HepG2 (cell line): ENCODE results near the gene LRRFIP2. TPM values are rescaled to one million over a fixed set of nuclear protein-coding genes. Genes with fewer than 3 reads are reported as not detected.

Experiments
- ATAC-seq: fragments of 200-7000 bp; cut with Tn5 transposase; 3 replicates; pipeline ENCODE4 v1.9.1; 2020; ENCODE audit warnings: mild to moderate bottlenecking, moderate library complexity
- BruUV-seq: library from RNA; stranded (reverse); fragments of 400-500 nt; replicated peaks from 2 replicates; lab custom pipeline; 2021; lab: Mats Ljungman, UMichigan
- CTCF ChIA-PET: fragments of 300-600 bp; formaldehyde crosslinking; extraction: SDS; loops from one replicate; lab custom pipeline; 2021; ENCODE audit warnings: low total read pairs, inconsistent platforms, low intra/inter-chr PET ratio; lab: Yijun Ruan, JAX
- POLR2A ChIA-PET: fragments of 350-600 bp; sonication (Branson Sonifier 250); formaldehyde crosslinking; loops from one replicate; lab custom pipeline; 2020; ENCODE audit warnings: antibody characterized with exemption, inconsistent platforms; lab: Yijun Ruan, JAX
- DNase-seq: peaks from one replicate; pipeline ENCODE4 v3.0.0-alpha.2; 2015; ENCODE audit warnings: low spot score
- FAIRE-seq: peaks from 3 replicates; lab custom pipeline; 2011; peaks lifted over from hg19 to GRCh38; lab: Jason Lieb, UNC
- H2AFZ ChIP-seq: one replicate; pipeline ENCODE4 v1.6.1; 2011; ENCODE audit warnings: low read length, inconsistent platforms
- H3K27ac ChIP-seq: fragments of 300-600 bp; 3 replicates; pipeline ENCODE4 v1.8.0; 2011; ENCODE audit warnings: mixed run types, mild to moderate bottlenecking, mixed read lengths, low read length, inconsistent platforms; ENCODE audit not compliant: insufficient read depth; ENCODE audit errors: extremely low read length
- H3K27me3 ChIP-seq, 2 experiments: fragments of 200-600 bp in 1 of 2; 2 replicates in 1 of 2; 3 replicates in 1 of 2; pipeline versions ENCODE4 v1.6.0 to v1.8.0; 2011; ENCODE audit warnings: low read length in 2 of 2, mild to moderate bottlenecking in 2 of 2, moderate library complexity in 2 of 2, inconsistent platforms in 1 of 2; ENCODE audit not compliant: insufficient read depth in 2 of 2, control insufficient read depth in 1 of 2
- H3K36me3 ChIP-seq, 2 experiments: fragments of 200-600 bp in 1 of 2; replicated peaks in 1 of 2; 2 replicates in 1 of 2; 3 replicates in 1 of 2; pipeline versions ENCODE4 v1.5.1 to v1.8.0; 2011; ENCODE audit warnings: low read length in 2 of 2, inconsistent platforms in 1 of 2; ENCODE audit not compliant: insufficient read depth in 2 of 2, control insufficient read depth in 1 of 2
- H3K4me1 ChIP-seq: 2 replicates; pipeline ENCODE4 v1.5.1; 2012; ENCODE audit warnings: low read length, inconsistent platforms; ENCODE audit not compliant: insufficient read depth
- H3K4me2 ChIP-seq: 2 replicates; pipeline ENCODE4 v1.6.0; 2011; ENCODE audit warnings: low read depth, low read length, inconsistent platforms
- H3K4me3 ChIP-seq, 3 experiments: fragments of 200-600 bp in 1 of 3; sonication (generic), shearing (Covaris generic) in 1 of 3; replicated peaks in 1 of 3; 2 replicates each; pipeline ENCODE4 v1.5.1; 2011 to 2016; ENCODE audit warnings: low read length in 3 of 3, inconsistent platforms in 2 of 3, low read depth in 2 of 3, mild to moderate bottlenecking in 2 of 3, control low read depth in 1 of 3, mixed read lengths in 1 of 3; ENCODE audit not compliant: insufficient read depth in 1 of 3
- H3K79me2 ChIP-seq: one replicate; pipeline ENCODE4 v1.6.1; 2011; ENCODE audit warnings: low read length, inconsistent platforms; ENCODE audit not compliant: insufficient read depth
- H3K9ac ChIP-seq: 2 replicates; pipeline ENCODE4 v1.6.0; 2011; ENCODE audit warnings: mild to moderate bottlenecking, low read depth, low read length, inconsistent platforms; ENCODE audit not compliant: insufficient read depth
- H3K9me3 ChIP-seq: 2 replicates; pipeline ENCODE4 v1.5.1; 2012; ENCODE audit warnings: mild to moderate bottlenecking, low read length
- H4K20me1 ChIP-seq: 2 replicates; pipeline ENCODE4 v1.6.0; 2011; ENCODE audit warnings: inconsistent platforms, mild to moderate bottlenecking, low read length, moderate library complexity; ENCODE audit not compliant: insufficient read depth
- GATAD1 ChIP-seq: IDR thresholded peaks from 2 replicates; pipeline ENCODE4 v1.6.1; 2016; ENCODE audit warnings: missing genetic modification reagents, missing compliant biosample characterization
- NCOR1 ChIP-seq: fragments of 200-600 bp; sonication (generic); IDR thresholded peaks from 2 replicates; pipeline ENCODE4 v1.7.0; 2017; ENCODE audit warnings: antibody characterized with exemption, low read length, borderline replicate concordance
- ZKSCAN1 ChIP-seq: fragments of 150-350 bp; IDR thresholded peaks from 2 replicates; pipeline ENCODE4 v1.6.1; 2014; ENCODE audit warnings: low read length
- ZNF121 ChIP-seq: sonication (generic); formaldehyde crosslinking; IDR thresholded peaks from 2 replicates; pipeline ENCODE4 v1.5.0; 2020; ENCODE audit warnings: mild to moderate bottlenecking, missing genetic modification reagents
- ZNF251 ChIP-seq: sonication (generic); formaldehyde crosslinking; IDR thresholded peaks from 2 replicates; pipeline ENCODE4 v1.9.0; 2021; ENCODE audit warnings: mild to moderate bottlenecking, missing genetic modification reagents
- WGBS: methylation state at CpG from one replicate; pipeline ENCODE4 v1.1.6; 2017; ENCODE audit warnings: low lambda C conversion rate; 5-methylcytosine and 5-hydroxymethylcytosine counted together
- in situ Hi-C: cut with HindIII; loops from 2 replicates; pipeline ENCODE4 v1.10.0; 2017; ENCODE audit warnings: low pct_unique_long_range_greater_than_20kb; ENCODE audit not compliant: extremely low pct_ligation_motif_present
- intact Hi-C: fragments of 100-400 bp; cut with micrococcal nuclease; formaldehyde crosslinking; loops from one replicate; pipeline ENCODE4 v1.10.0; 2022; ENCODE audit not compliant: unreplicated experiment
- polyA plus RNA-seq, 8 experiments: library from polyadenylated mRNA; depleted of rRNA in 3 of 8; stranded (reverse) in 7 of 8; unstranded in 1 of 8; fragments of >200 nt; fragmentation: Illumina TruSeq in 4 of 8; extraction: Trizol in 4 of 8; gene quantifications; 2 replicates each; pipeline versions ENCODE4 v1.2.1 to v1.2.3, GENCODE V29; 2011 to 2016; ENCODE audit warnings: low read depth in 4 of 8, missing spikeins in 1 of 8, mixed read lengths in 1 of 8; ENCODE audit not compliant: insufficient read depth in 1 of 8
- total RNA-seq, 5 experiments: library from RNA; depleted of rRNA; stranded (reverse); fragments of >200 nt; fragmentation: Illumina TruSeq; extraction: Trizol; gene quantifications; 2 replicates each; pipeline ENCODE4 v1.2.3, GENCODE V29; 2016; ENCODE audit warnings: low read depth in 1 of 5
- TF ChIP-seq, protein P1 (sequence below): sonication (generic); formaldehyde crosslinking; IDR thresholded peaks from 2 replicates; pipeline ENCODE4 v1.8.0; 2022; ENCODE audit warnings: mild to moderate bottlenecking, missing genetic modification reagents
- TF ChIP-seq, protein P2 (sequence below): sonication (generic); formaldehyde crosslinking; IDR thresholded peaks from 2 replicates; pipeline ENCODE4 v1.8.0; 2022; ENCODE audit warnings: mild to moderate bottlenecking, missing genetic modification reagents; ENCODE audit not compliant: insufficient replicate concordance
- TF ChIP-seq, protein P3 (sequence below): sonication (generic); formaldehyde crosslinking; IDR thresholded peaks from 2 replicates; pipeline ENCODE4 v1.5.0; 2020; ENCODE audit warnings: mild to moderate bottlenecking, missing genetic modification reagents
- TF ChIP-seq, protein P4 (sequence below): IDR thresholded peaks from 2 replicates; pipeline ENCODE4 v1.6.1; 2012; ENCODE audit warnings: low read depth, low read length, improper control_type of control experiment

LRRFIP2 gene
- total and polyA plus RNA-seq, 2 of the 13 experiments (the other 11 are each of a cell fraction or from before 2014, with no cell fraction given), result 13.5 to 32.2 TPM

DNA sequence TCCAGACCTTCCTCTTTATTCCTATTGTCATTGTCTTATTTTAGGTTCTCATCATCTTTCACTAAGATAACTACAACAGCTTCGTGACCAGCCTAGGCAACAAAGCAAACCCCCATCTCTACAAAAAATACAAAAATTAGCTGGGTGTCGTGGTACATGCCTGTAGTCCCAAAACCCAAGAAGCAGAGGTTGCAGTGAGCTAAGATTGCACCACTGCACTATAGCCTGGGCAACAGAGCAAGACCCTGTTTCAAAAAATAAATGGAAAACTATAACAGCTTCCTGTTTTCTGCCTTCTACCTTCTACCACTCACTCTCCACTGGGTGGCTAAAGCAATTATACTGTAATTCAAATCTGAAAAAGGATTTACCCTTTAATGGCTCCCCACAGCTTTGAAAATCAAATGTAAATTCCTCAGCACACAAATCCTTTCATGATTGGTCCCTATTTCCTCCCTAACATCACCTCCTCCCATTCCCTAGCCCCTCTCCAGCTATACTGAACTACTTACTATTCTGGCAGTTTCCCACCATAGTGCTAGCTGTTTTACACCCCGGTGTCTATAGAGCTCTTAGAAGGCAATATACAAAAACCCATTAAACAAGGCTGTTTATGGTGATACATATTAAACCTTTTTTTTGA lies 33.4 kb downstream of the LRRFIP2 start:
- in situ Hi-C loops (no loop called here), intact Hi-C loops (no loop called here)
- POLR2A ChIA-PET, result no interaction called here
- no TSS peak for BruUV-seq
- no peak overlapping the region for H3K27ac ChIP-seq
- no peak overlapping the region for H3K4me2 ChIP-seq
- no peak overlapping the region for H3K9ac ChIP-seq
- no peak overlapping the region for H3K4me3 ChIP-seq
- H2AFZ ChIP-seq, result no peak overlapping the region
- WGBS, result 98% methylated on average over 3 of the region's 3 CpGs
- no peaks in the 10 kb centered on the region for H3K9me3 ChIP-seq
- CTCF ChIA-PET, result no interaction called here
- peaks cover 2 to 3% of the 10 kb centered on the region in 2 experiments; a peak in 3 of 5 replicates for H3K36me3 ChIP-seq
- H3K27me3 ChIP-seq, result no peaks in the 10 kb centered on the region
- H4K20me1 ChIP-seq, result no peaks in the 10 kb centered on the region
- DNase-seq, result no peak
- TF ChIP-seq ZNF121 (0 out of 2 replicates have a peak, but pooled peaks have one; percentile 53), ZKSCAN1 (no peak)
- TF ChIP-seq, protein P1, sequence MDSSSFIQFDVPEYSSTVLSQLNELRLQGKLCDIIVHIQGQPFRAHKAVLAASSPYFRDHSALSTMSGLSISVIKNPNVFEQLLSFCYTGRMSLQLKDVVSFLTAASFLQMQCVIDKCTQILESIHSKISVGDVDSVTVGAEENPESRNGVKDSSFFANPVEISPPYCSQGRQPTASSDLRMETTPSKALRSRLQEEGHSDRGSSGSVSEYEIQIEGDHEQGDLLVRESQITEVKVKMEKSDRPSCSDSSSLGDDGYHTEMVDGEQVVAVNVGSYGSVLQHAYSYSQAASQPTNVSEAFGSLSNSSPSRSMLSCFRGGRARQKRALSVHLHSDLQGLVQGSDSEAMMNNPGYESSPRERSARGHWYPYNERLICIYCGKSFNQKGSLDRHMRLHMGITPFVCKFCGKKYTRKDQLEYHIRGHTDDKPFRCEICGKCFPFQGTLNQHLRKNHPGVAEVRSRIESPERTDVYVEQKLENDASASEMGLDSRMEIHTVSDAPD (CRISPR knock-in tag), result no peak
- peaks cover 4% of the 10 kb centered on the region for H3K79me2 ChIP-seq
- ATAC-seq, result no peak
- peaks cover 60% of the 10 kb centered on the region for H3K4me1 ChIP-seq
- FAIRE-seq, result no peak

DNA sequence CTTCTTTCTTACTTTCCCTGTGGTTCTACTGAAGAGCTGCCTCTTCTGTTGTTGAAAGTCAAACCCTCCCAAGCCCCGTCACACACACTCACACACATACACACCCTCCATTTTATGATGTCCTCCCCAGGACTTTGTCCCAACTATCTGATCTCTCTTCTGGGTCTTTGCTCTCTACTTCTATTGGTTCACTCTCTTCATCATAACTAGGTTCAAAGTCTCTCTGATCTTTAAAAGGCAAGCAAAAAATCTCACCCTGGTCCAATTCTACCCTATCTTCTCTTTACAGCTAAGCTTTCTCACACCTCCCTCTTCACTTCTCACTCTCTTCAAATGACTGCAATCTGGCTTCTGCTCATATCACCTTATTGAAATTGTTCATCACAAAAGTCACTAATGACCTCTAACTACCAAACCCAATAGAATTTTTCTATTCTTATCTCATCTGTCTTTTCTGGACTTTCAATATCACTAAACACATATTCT lies 34.8 kb downstream of the LRRFIP2 start:
- ChIA-PET POLR2A (interaction anchor here (1.1 kb wide), 1 partner anchor 146 kb away, joined by 3 read pairs; the partner anchor contains the start of genes EPM2AIP1 and MLH1), CTCF (no interaction called here)
- intact Hi-C loops (no loop called here), in situ Hi-C loops (no loop called here)
- Histone ChIP-seq H4K20me1 (no peaks in the 10 kb centered on the region), H3K79me2 (peaks cover 5% of the 10 kb centered on the region), H3K4me2 (peak overlapping the region; percentile 13; the same call in 1 of the 2 replicates), H3K9ac (0 out of 2 replicates have a peak overlapping the region, but pooled peaks have one; percentile 6), H3K36me3 (peaks cover 2 to 3% of the 10 kb centered on the region in 2 experiments; a peak in 3 of 5 replicates), H3K9me3 (no peaks in the 10 kb centered on the region), H3K27me3 (no peaks in the 10 kb centered on the region), H3K4me3 (no peak overlapping the region), H3K27ac (peak overlapping the region; percentile 41), H3K4me1 (peaks cover 48% of the 10 kb centered on the region), H2AFZ (no peak overlapping the region)
- FAIRE-seq (peak; percentile 39), DNase-seq (peak; percentile 37), ATAC-seq (peak; percentile 81)
- WGBS, result 85% methylated on average over 1 of the region's 1 CpG
- BruUV-seq, result no TSS peak
- TF ChIP-seq, protein P2, sequence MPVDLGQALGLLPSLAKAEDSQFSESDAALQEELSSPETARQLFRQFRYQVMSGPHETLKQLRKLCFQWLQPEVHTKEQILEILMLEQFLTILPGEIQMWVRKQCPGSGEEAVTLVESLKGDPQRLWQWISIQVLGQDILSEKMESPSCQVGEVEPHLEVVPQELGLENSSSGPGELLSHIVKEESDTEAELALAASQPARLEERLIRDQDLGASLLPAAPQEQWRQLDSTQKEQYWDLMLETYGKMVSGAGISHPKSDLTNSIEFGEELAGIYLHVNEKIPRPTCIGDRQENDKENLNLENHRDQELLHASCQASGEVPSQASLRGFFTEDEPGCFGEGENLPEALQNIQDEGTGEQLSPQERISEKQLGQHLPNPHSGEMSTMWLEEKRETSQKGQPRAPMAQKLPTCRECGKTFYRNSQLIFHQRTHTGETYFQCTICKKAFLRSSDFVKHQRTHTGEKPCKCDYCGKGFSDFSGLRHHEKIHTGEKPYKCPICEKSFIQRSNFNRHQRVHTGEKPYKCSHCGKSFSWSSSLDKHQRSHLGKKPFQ (CRISPR knock-in tag), result no peak
- peak; percentile 50 for TF ChIP-seq NCOR1
- TF ChIP-seq, protein P3, sequence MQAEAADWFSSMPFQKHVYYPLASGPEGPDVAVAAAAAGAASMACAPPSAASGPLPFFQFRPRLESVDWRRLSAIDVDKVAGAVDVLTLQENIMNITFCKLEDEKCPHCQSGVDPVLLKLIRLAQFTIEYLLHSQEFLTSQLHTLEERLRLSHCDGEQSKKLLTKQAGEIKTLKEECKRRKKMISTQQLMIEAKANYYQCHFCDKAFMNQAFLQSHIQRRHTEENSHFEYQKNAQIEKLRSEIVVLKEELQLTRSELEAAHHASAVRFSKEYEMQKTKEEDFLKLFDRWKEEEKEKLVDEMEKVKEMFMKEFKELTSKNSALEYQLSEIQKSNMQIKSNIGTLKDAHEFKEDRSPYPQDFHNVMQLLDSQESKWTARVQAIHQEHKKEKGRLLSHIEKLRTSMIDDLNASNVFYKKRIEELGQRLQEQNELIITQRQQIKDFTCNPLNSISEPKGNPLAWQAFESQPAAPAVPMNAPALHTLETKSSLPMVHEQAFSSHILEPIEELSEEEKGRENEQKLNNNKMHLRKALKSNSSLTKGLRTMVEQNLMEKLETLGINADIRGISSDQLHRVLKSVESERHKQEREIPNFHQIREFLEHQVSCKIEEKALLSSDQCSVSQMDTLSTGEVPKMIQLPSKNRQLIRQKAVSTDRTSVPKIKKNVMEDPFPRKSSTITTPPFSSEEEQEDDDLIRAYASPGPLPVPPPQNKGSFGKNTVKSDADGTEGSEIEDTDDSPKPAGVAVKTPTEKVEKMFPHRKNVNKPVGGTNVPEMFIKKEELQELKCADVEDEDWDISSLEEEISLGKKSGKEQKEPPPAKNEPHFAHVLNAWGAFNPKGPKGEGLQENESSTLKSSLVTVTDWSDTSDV, result no peak
- TF ChIP-seq ZNF251 (CRISPR knock-in tag), result no peak
- TF ChIP-seq, protein P4, sequence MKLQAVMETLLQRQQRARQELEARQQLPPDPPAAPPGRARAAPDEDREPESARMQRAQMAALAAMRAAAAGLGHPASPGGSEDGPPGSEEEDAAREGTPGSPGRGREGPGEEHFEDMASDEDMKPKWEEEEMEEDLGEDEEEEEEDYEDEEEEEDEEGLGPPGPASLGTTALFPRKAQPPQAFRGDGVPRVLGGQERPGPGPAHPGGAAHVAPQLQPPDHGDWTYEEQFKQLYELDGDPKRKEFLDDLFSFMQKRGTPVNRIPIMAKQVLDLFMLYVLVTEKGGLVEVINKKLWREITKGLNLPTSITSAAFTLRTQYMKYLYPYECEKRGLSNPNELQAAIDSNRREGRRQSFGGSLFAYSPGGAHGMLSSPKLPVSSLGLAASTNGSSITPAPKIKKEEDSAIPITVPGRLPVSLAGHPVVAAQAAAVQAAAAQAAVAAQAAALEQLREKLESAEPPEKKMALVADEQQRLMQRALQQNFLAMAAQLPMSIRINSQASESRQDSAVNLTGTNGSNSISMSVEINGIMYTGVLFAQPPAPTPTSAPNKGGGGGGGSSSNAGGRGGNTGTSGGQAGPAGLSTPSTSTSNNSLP, result 0 out of 2 replicates have a peak, but pooled peaks have one; percentile 10
- no peak for TF ChIP-seq GATAD1
